AG04449 (cell line): ENCODE results near the gene GBX1.

Experiments
- CTCF ChIA-PET: fragments of 350-600 bp; formaldehyde crosslinking; extraction: SDS; loops from one replicate; lab custom pipeline; 2021; ENCODE audit warnings: antibody characterized with exemption; lab: Yijun Ruan, JAX
- POLR2A ChIA-PET: fragments of 400-600, 350-600 bp; formaldehyde crosslinking; extraction: SDS; loops from one replicate; lab custom pipeline; 2020; ENCODE audit warnings: antibody characterized with exemption, inconsistent platforms; lab: Yijun Ruan, JAX
- DNase-seq: peaks from one replicate; pipeline ENCODE4 v3.0.0-alpha.2; 2010; ENCODE audit warnings: low read depth, low spot score
- H3K4me3 ChIP-seq: 2 replicates; pipeline ENCODE4 v1.5.1; 2011; ENCODE audit warnings: low read depth, mild to moderate bottlenecking, control low read depth, low read length
- CTCF ChIP-seq: IDR thresholded peaks from one replicate; pipeline ENCODE4 v1.5.1; 2011; ENCODE audit warnings: mild to moderate bottlenecking, moderate library complexity, low read length, control low read depth, inconsistent platforms; ENCODE audit not compliant: insufficient read depth; ENCODE audit errors: missing control alignments

The GBX1 gene

GRCh38 chr7:151131224-151131591 is 36.3 kb downstream of the GBX1 start:
- POLR2A ChIA-PET = no interaction called here
- no peak for DNase-seq
- CTCF ChIA-PET = interaction anchor here (1.1 to 2.8 kb wide), 4 partner anchors 9 to 38 kb away, joined by 3 to 14 read pairs (median 5); no protein-coding TSS in a partner anchor
- TF ChIP-seq CTCF = no peak
- no peak overlapping the region for H3K4me3 ChIP-seq

GRCh38 chr7:151130741-151131157 is 36.7 kb downstream of the GBX1 start:
- ChIA-PET CTCF (interaction anchor here (1.1 to 2.8 kb wide), 4 partner anchors 9 to 39 kb away, joined by 3 to 14 read pairs (median 5); no protein-coding TSS in a partner anchor), POLR2A (no interaction called here)
- TF ChIP-seq CTCF = no peak

GRCh38 chr7:151129960-151130591 is 37.4 kb downstream of the GBX1 start:
- H3K4me3 ChIP-seq = no peak overlapping the region
- no peak for DNase-seq
- no peak for TF ChIP-seq CTCF
- CTCF ChIA-PET = interaction anchor here (0.9 to 2.8 kb wide), 8 partner anchors 9 to 174 kb away, joined by 3 to 14 read pairs (median 4); no protein-coding TSS in a partner anchor
- POLR2A ChIA-PET = no interaction called here

More at GRCh38 chr7:151130741-151131157, 36.7 kb downstream of the GBX1 start:
- H3K4me3 ChIP-seq = no peak overlapping the region
- no peak for DNase-seq

GRCh38 chr7:151129117-151129959 is 38.2 kb downstream of the GBX1 start:
- H3K4me3 ChIP-seq = no peak overlapping the region
- no peak for TF ChIP-seq CTCF
- ChIA-PET POLR2A (no interaction called here), CTCF (interaction anchor here (0.9 to 2.8 kb wide), 9 partner anchors 9 to 175 kb away, joined by 3 to 14 read pairs (median 4); no protein-coding TSS in a partner anchor)
- no peak for DNase-seq

- no peak for DNase-seq
- CTCF ChIA-PET = interaction anchor here (1.0 to 2.8 kb wide), 8 partner anchors 9 to 43 kb away, joined by 3 to 14 read pairs (median 4); no protein-coding TSS in a partner anchor
- H3K4me3 ChIP-seq = no peak overlapping the region
- TF ChIP-seq CTCF = no peak
- POLR2A ChIA-PET = no interaction called here
Measured at GRCh38 chr7:151128716-151129115, 38.8 kb downstream of the GBX1 start.

- DNase-seq = no peak
- no peak for TF ChIP-seq CTCF
- POLR2A ChIA-PET = no interaction called here
- CTCF ChIA-PET = interaction anchor here (0.9 to 2.2 kb wide), 7 partner anchors 9 to 174 kb away, joined by 3 to 9 read pairs (median 4); no protein-coding TSS in a partner anchor
- H3K4me3 ChIP-seq = no peak overlapping the region
Measured at GRCh38 chr7:151128144-151128543, 39.4 kb downstream of the GBX1 start.
